GM12872 (cell line): ENCODE results near the gene HSDL2.

Experiments used
- CTCF ChIP-seq: IDR thresholded peaks from 3 replicates; pipeline ENCODE4 v1.5.1; 2011; ENCODE audit warnings: low read depth, mild to moderate bottlenecking, low read length, moderate library complexity; ENCODE audit not compliant: insufficient read depth

Gene HSDL2

DNA sequence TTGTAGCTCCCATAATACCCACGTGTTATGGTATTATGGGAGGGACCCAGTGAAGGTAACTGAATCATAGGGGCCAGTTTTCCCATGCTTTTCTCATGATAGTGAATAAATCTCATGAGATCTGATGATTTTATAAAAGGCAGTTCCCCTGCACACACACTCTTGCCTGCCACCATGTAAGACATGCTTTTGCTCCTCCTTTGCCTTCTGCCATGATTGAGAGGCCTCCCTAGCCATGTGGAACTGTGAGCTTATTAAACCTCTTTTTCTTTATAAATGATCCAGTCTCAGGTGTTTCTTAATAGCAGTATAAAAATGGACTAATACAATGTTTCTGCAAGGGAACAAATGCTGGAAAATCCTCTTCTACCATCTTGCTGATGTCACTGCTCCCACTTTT lies 10.1 kb upstream of the HSDL2 start:
- TF ChIP-seq CTCF, result no peak

GRCh38 chr9:112371060-112371459 lies 8.8 kb upstream of the HSDL2 start:
- no peak for TF ChIP-seq CTCF

GRCh38 chr9:112375361-112375760 lies 4.5 kb upstream of the HSDL2 start:
- TF ChIP-seq CTCF, result no peak

DNA sequence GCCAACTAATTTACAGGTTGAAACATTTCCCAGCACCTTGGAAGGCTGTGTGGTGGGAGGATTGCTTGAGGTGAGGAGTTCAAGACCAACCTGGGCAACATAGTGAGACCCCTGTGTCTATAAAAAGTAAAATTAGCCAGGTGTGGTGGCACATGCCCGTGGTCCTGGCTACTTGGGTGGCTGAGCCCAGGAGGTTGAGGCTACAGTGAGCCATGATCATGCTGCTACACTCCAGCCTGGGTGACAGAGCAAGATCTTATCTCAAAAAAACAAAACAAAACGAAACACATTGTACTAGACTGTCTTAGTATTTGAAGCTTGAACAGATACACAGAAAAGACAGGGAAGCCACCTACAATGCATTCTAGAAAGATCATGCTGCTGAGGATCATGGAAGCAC lies 2.8 kb upstream of the HSDL2 start:
- no peak for TF ChIP-seq CTCF

DNA sequence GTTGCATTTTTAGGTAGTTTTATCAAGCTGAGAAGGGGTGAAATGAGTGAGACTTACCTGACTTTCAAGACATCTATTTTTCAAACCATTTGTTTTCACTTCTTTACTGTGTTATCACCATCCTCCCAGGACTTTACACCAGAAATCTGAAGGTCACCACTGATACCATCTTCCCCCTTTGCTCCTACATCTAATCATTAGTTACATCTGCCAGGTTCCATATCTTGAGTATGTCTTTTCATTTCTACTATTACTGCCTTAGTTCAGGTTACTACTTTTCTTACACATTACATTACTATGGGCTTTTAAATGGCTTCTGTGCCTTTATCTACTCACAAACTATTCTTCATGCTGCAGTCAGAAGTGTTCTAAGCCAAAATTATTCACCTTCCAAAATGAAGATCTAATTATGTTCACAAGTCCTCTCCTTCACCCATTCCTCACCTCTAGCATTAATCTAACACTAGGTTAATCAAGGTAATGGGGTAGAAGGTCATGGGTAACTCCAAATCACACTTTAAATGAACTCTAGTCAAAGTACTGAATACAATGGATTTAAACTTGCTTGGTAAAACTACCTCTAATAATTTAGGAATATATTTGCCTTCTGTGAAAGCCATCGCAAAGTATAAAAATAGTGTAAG lies 2.1 kb upstream of the HSDL2 start:
- TF ChIP-seq CTCF, result no peak

DNA sequence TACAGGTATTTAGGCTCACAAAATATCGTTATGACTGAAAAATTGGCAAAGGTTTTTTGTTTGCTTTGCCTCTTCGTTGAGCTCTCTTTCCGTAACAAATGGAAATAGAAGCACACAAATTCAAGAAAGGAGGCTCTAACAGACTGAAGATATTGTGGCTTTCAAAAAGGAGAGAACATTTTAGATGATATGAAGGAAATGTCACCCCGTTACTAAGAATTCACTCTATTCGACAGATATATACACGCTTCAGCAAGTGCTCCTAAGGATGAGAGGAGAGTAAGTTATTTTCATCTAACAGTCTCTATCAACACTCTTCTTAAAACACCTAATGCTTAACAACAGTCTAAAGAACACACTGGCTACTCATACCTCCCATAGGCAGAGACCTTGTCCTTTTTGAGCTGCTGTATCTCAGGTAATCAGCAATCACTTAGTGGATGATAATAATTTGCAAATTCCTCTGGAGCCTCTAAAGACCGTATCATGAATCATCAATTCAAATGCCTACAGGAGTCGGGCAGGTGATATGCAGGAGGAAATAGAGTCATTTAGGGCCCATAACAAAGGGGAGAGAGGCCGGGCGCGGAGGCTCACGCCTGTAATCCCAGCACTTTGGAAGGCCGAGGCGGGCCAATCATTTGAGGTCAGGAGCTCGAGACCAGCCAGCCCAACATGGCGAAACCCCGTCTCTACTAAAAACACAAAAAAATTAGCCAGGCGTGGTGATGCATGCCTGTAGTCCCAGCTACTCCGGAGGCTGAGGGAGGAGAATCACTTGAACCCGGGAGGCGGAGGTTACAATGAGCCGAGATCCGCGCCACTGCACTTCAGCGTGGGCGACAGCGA lies 1.4 kb upstream of the HSDL2 start:
- no peak for TF ChIP-seq CTCF

GRCh38 chr9:112379177-112380101 lies 469 bp upstream of the HSDL2 start:
- TF ChIP-seq CTCF, result no peak; the same call in 2 of the 3 replicates
